ENCODE measurements around the gene FNDC1. TPM values are rescaled to one million over a fixed set of nuclear protein-coding genes. Genes with fewer than 3 reads are reported as not detected.

The FNDC1 gene
- total and polyA plus RNA-seq, 2 of the 13 experiments (the other 11 are each of a cell fraction or from before 2014, with no cell fraction given): not detected

- no peak for TF ChIP-seq ZNF609 (CRISPR knock-in tag; IDR thresholded peaks at IDR 0.05; ENCODE audit: borderline replicate concordance)
- peak; percentile 39; the same call in 1 of the 2 replicates for TF ChIP-seq WIZ (CRISPR knock-in tag; IDR thresholded peaks at IDR 0.05)
- no peak for TF ChIP-seq DRAP1 (CRISPR knock-in tag; IDR thresholded peaks at IDR 0.05)
- no peak for TF ChIP-seq AKAP8 (CRISPR knock-in tag; IDR thresholded peaks at IDR 0.05)
- TF ChIP-seq ZNF749 (CRISPR knock-in tag; IDR thresholded peaks at IDR 0.05; ENCODE audit: borderline replicate concordance): no peak
- no peak for TF ChIP-seq MAZ (IDR thresholded peaks at IDR 0.05; ENCODE audit: borderline replicate concordance, low read depth, low read length)
- no peak for TF ChIP-seq MAZ (CRISPR knock-in tag; IDR thresholded peaks at IDR 0.05; ENCODE audit: low read depth)
- peak; percentile 29; the same call in 1 of the 2 replicates for TF ChIP-seq TGIF2 (CRISPR knock-in tag; IDR thresholded peaks at IDR 0.05)
- no peak for TF ChIP-seq MED1 (CRISPR knock-in tag; IDR thresholded peaks at IDR 0.05)
- no peak for TF ChIP-seq NPAS2 (CRISPR knock-in tag; IDR thresholded peaks at IDR 0.05; ENCODE audit: borderline replicate concordance)
These were observed 98.0 kb downstream of the FNDC1 start (continued) for GRCh38 chr6:159267165-159267564.
